Right ventricle myocardium superior (tissue), 1 donor: ENCODE measurements around the gene MYEOV. TPM values are rescaled to one million over a fixed set of nuclear protein-coding genes. Genes with fewer than 3 reads are reported as not detected.

Experiments used
- ATAC-seq: fragments of 200-7000 bp; cut with Tn5 transposase; one replicate; pipeline ENCODE4 v1.9.1; 2020; ENCODE audit warnings: mild to moderate bottlenecking; ENCODE audit not compliant: poor library complexity
- DNase-seq: peaks from one replicate; pipeline ENCODE4 v3.0.0-alpha.2; 2020
- intact Hi-C: fragments of 100-400 bp; cut with DNase I; formaldehyde crosslinking; loops from one replicate; pipeline ENCODE4 v1.11.2; 2022
- total RNA-seq: library from RNA; stranded (reverse); fragmentation: NEBNext Ultra II Directional; extraction: Animal tissue kit (Norgen Biotek cat#: 25700); gene quantifications from one replicate; pipeline ENCODE4 v1.2.1, GENCODE V29; 2021
- donor health status: DM: no; HTN: yes; CAD: no; lungs with severe emphysema.

MYEOV gene
- total RNA-seq, 1 donor from 2014 or later = not detected

DNA sequence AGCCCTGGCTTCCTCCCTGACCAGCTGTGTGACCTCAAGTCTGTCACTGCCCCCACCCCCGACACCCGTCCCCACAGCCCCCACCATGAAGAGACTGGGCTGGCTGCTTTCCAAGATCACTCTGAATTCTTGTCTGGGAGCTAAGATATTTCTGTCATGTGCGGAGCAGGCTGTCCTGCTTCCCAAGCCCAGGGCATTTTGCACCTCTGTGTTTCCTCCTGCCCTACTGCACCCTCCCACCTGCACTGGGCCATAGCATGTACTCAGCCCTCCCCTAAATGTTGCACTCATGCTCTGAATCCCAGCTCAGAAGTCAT is 30.3 kb upstream of the MYEOV start:
- ATAC-seq (peak; percentile 43), DNase-seq (no peak)
- intact Hi-C loops = no loop called here

DNA sequence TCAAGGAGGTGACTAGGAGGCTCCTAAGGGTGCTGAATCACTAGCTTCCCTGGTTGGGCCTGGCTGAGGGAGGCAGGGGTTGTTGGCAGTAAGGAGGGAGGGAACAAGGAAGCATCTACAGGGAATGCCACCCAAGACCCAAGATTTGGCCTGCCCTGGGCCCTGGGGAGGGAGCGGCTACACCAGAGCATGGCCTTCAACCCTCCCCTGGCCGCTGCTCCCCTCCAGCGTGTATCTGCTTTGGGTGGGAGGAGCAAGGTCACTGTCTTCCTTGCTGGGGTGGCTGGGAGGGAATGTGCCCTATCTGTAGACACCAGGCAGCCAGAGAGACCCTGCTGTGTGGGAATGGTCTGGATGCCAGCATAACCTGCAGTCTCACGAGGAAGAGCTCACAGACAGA is 29.5 kb upstream of the MYEOV start:
- no peak for DNase-seq
- intact Hi-C loops = no loop called here
- no peak for ATAC-seq

DNA sequence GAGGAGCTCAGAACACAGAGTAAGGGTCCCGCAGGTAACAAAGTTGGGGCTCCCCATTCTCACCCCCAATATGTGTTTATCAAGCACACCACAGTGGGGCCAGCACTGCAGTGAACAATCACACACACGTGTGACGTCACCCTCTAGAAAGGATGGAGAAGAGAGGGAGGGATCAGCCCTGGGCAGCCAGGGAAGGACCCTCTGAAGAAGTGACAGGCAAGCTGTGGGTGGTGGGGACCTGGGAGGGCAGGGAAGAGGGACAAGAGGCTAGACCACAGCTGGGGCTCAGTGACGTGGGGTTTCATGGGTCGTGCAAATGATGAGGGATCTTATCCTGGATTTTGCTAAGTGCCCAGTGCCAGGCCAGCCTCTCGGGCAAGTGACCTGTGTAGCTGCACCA is 28.7 kb upstream of the MYEOV start:
- intact Hi-C loops = no loop called here
- no peak for ATAC-seq
- DNase-seq = no peak

DNA sequence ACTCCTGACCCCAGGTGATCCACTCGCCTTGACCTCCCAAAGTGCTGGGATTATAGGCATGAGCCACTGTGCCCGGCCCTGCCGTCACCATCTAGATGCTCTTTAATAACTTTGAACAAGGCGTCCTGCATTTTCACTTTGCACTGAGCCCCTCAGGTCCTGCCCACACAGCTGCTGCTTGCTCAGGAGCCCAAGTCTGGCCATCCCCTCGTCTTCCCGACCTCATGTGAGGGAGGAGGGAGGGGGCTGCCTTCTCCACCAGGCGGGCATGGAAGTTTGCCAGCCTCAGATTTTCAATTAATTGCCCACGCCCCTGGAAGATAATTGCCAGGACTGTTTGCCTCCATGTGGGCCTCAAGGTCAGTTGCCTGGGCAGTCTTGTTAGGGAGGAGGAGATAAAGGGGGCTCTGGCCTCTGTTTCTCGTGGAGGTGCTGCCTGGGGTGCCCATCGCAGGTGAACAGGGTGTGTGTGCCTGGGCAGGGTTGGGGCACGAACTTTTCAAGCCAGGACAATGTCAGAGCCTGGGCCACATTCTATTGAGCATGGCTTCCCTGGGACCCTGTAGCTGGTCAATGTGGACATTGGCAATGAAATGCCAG is 27.9 kb upstream of the MYEOV start:
- ATAC-seq (no peak), DNase-seq (no peak)
- intact Hi-C loops = no loop called here

DNA sequence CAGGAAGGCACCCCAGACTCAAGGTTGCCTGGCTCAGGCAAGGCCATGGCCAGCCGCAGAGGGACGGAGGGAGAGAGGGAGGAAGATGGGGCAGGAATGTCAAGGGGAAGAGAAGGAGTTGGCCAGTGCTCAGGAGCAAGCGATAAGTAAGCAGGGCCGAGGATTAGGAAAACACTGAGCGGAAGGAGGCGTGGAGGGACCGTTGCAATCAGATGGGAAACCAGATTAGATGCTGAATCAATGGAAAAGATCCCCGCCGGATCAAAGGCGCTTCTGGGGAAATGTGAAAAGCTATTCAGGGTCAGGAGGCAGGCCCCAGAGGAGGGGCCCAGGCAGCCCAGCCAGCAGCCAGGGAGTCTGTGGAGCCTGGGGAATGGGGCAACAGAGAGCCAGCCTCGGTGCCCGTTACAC is 26.6 kb upstream of the MYEOV start:
- ATAC-seq (no peak), DNase-seq (no peak)
- intact Hi-C loops = no loop called here

DNA sequence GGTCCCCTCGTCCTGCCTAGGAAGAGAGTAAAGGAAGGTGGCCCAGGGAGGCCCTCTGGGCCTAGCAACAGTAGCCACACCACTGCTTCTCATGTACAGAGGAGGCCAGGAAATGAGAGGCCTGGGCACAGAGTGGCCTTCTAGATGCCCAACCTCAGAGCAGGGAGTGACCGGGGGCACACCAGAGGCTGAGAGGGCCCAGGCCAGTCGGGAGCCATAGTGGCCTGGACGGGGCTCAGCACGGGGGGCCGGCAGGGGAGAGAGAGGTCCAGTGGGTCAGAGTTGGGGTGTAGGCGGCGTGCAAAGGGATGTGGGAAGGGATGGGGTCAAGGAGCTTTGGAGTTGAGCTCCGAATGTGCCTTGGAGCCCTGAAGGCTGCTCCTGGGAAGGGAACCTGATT is 25.0 kb upstream of the MYEOV start:
- no peak for ATAC-seq
- no peak for DNase-seq
- intact Hi-C loops = no loop called here

DNA sequence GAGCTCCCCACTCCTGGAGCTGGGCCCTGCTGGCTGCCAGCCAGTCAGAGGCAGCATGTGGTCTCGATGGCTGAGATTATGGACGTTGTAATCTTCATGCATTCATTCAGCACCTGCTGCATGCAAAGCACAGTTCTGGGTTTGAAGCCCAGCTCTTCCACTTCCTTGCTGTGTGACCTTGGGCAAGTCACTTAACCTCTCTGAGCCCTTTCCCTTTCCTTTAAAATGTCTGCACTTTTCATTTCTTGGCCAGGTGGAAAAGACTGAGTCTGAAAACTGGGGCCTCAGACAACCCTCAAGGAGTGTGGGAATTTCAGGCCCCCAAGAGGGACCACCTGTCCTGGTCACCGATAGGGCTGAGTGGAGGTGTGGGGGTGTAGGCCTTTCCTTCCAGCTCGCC is 24.6 kb upstream of the MYEOV start:
- intact Hi-C loops = no loop called here
- ATAC-seq (no peak), DNase-seq (no peak)

DNA sequence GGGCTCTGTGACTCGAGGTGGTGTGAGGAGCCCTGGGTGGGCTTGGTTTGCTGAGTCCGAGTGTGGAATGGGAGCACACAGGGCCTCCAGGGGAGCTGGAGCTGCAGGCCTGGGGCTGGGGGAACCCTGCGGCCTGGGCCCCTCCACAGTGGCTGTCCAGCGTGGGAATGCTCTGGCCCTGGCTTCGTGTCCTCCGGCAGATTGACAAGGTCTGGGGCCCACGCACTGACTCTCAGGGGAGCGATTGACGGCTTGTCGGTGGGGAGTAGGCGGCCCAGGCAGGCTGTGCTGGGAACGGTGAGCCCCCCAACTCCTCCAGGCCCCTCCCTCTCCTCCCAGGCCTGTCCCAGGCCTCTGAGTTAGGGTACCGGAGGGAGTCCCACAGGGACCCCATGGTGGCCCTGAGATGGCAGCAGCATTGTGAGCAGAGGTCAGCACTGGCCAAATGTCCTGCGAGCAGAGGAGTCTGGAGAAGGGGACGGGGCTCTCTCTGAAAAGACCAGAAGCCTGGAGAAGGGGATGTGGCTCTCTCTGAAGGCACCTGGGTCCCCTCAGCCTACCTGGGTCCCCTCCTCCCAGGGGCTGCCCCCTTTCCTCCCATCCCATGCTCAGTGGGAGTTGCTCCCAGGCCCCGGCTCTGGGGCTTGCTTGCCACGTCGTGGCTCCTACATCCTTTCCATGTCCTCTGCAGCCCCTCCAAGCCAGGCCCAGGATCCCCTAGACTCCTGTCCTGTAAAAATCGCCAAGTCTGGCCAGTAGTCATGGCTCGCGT is 23.8 kb upstream of the MYEOV start:
- no peak for DNase-seq
- intact Hi-C loops = no loop called here
- ATAC-seq = no peak

DNA sequence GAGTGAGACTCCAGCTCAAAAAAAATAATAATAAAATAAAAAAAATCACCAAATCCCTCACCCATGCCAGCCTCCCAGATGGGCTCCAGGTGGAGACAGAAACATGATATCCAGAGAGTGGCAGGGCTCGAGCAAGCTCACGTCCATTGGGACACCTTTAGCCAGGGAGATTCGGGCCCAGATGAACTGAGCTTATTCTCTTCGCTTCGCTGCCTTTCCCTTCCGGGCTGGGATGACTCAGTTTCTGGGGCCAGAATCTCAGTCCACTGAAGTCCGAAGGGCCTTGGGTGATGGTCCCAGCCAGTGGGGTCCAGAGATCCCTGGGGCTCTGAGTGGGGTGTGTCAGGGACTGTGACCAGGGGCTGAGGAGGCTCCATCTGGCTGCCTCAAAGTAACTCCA is 23.0 kb upstream of the MYEOV start:
- ATAC-seq (no peak), DNase-seq (no peak)
- intact Hi-C loops = no loop called here

DNA sequence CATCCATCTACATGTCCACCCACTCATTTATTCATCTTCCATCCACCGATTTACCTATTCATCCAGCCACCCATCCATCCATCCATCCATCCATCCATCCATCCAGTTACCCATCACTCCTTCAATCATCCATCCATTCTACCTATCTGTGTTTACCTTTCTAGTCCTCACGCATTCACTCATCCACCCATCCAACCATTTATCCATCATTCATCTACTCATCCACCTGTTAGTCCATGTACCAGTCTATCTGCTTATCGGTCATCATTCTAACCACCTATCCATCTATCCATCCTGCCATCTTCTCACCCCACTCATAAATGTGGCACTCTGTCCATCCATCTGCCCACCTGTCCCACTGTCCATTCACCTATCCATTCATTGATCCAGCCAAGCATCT is 21.9 kb upstream of the MYEOV start:
- no peak for ATAC-seq
- no peak for DNase-seq
- intact Hi-C loops = no loop called here

DNA sequence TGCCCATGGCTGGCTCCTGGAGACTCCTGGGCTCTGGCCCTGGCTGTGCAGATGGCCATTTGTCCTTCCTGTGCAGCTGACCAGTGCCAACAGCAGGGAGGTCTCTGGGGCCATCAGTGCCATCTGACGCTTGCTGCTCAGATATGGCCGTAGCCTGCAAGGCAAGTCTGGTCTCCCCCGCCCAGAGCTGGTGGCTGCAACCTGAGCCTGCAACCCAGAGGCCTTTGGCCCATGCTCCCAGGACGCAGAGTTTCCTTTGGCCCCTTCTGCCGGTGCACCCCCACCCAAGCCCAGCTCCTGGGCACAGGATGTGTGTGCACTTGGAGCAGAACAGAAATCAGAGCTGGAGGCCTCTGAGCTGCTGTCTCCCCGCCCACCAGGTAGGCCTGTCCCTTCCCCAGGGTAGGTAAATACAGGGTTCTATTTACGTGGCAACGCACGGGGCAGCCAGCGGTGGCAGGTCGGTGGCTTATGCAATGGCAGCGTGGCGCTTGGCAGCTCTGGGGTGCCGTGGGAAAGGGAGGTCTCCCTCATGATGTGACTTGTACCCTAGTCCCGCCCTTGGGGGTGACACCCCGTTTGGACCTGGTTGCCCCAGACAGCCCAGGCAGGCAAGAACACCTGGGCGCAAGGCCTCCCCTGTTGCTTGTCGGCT is 21.0 kb upstream of the MYEOV start:
- no peak for ATAC-seq
- DNase-seq = no peak
- intact Hi-C loops = no loop called here

DNA sequence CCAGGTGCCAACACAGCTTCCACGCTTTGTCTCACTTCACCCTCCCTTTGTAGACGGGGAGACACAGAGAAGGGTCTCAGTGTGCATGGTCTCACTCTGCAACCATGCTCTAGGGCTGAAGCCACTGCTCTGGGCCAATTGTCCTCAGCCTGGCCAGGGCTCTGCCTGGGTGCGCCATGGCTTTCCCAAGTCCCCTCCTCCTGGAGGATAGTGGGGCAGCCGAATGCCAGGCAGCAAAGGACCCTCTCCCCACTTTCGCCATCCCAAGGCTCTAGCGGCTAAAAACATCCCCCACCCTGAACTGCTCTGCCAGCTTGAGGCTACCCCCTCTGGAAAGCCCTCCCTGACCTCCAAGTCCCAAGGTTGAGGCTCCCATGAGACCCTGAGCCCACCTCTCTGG is 20.4 kb upstream of the MYEOV start:
- no peak for ATAC-seq
- intact Hi-C loops = no loop called here
- DNase-seq = no peak

DNA sequence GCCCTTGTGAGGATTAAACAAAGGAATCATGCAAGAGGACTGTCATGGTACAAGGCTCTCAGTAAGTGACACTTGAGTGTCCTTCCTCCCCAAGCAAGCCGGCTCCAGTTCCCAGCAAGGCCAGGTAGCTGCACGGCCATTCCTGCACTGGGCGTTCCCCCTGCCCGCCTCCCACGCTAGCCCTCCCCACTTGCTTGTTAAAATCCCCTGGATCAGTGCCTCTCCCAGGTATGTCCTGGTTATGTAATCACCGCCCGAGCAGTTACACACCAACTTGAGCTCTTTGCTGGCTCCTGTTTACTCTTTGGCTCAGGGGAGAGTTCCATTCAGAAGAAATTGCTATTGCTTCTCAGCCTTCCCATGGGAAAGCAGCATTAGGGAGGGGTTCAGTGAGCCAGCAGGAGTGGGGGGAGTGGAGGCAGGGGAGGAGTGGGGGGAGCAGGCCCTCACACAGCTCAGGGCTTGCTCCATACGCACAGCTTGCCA is 19.4 kb upstream of the MYEOV start:
- ATAC-seq = peak; percentile 28
- no peak for DNase-seq
- intact Hi-C loops = no loop called here

DNA sequence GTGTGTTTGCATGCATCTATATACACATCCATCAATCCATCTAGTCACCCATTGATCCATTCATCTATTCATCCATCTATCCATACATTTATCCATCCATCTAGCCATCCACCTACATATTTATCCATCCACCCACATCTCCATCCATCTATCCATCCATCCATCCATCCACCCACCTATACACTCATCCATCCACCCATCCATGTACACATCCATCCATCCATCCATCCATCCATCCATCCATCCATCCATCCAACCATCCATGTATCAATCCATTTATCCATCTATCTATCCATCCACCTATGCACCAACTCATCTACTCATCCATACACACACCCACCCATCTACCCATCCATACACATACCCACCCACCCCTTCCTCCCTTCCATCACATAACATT is 18.8 kb upstream of the MYEOV start:
- DNase-seq = no peak
- ATAC-seq = no peak
- intact Hi-C loops = no loop called here

DNA sequence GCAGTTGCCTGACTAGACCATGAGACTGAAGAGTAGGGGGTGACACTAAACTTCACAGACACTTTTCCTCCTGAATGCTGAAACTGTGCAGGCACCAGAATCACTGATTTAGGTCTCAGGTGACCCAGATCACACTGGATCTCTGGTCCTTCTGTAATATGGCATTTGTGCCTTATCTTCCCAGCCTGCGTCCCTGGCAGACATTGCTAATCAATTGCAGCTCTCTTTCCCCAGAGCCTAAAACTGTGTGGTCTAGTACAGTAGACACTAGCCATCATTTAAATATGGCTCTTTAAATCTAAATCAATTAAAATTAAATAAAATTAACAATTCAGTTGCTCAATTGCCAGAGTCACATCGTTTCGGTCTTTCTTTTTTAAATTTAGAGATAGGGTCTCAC is 17.8 kb upstream of the MYEOV start:
- DNase-seq (no peak), ATAC-seq (no peak)
- intact Hi-C loops = no loop called here

DNA sequence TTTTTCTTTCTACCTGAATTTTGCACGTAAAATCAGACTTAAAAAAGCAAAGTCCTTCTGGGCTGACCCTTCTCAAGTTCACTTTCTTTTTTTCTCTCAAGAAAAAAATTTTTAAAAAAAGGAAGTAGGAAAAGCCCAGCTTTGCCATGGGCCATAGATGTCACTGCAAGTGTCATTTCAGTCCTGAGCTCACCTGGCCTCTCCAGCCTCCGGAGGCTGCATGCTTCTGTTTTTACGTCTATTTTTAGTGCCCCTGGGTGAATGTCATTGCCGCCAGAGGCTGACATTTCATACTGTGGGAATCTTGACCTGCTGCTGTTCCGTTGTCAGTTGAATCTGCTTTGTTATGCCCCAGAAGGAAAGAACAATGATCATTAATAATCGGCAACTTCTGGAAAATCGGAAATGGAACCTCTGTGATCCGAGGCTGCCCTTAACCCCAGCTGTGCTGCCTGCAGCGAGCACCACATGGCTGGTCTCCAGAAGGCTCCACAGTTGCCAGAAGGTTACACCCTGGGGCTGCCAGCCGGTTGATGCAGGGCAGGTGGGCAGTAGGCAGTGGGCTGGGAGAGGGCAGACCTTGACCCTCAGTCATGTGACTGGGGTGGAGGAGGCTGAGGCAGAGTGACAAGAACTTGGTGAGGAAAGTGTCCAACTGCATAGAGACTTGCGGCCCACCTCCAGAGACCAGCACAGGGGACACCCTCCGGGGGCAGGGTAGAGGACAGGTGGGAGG is 16.7 kb upstream of the MYEOV start:
- intact Hi-C loops = no loop called here
- ATAC-seq = peak; percentile 70
- no peak for DNase-seq

DNA sequence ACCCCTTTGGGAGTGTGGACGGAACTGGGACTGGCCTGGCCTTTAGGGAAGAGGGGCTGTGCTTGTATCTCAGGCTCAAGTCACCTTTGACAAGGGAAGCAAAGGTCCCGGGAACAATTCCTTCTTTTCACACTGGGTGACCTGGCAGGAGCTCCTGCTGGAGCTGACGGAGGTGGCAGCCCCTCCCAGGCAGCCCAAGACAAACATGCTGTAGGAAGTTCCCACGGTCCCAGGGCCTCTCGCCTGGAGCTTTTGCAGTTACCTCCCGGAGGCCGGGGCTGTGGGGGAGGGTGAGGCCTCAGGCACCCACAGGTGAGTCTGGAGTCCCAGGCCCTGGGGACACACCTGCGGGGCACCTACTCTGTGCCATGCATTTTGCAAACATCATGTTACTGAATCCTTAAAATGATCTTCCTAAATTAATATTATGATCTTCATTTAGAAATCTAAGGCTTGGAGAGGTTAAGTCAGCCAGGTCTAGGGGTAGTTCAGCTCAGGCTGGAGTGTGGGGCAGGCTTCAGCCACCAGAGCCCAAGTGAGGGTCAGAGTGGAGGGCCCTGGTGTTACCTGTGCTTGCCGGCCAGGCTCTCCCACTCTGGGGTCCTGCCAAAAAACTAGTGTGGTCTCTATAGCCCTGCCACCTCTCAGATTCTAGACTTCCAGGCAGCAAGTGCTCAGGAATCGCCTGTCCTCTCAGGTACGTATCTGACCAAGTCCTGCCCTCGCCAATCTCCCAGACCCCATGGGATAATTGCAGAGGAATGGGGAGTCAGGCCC is 15.7 kb upstream of the MYEOV start:
- DNase-seq = no peak
- intact Hi-C loops = no loop called here
- peak; percentile 42 for ATAC-seq

DNA sequence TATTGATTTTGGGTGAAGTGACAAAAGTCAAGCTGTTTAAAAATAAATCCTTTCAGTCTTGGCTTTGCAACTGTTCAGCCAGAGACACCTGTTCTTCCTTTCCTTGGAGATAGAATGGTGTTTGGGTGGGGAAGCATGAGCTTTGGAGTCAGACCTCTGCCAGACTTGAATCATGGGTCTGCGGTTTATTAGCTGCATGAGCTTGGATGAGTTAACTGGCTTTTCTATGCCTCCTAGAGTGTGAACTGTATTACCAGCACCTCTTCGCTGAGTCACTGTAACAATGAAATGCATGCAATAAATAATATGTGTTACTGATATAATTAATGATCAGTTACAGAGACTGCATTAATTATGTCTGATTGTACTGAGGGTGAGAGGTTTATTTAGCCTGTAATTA is 13.5 kb upstream of the MYEOV start:
- no peak for DNase-seq
- intact Hi-C loops = no loop called here
- no peak for ATAC-seq

DNA sequence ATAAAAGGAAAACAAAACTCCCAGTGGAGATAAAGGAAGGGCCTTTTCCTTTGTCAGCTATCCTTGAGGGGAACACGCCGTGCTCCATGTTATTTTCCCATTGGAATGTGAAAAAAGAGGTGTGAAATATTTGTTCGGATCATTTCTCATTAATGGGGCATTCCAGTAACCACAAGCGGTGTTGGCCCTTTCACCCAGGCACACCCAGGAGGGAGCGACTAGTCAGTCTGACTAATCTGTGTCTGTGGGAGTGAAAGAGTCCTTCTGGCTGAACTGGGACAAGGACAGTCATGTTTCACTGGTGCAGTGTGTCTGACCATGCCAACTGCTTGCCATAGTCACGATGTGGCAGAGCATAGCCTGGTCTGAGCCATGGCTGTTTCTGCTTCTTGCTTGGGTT is 13.0 kb upstream of the MYEOV start:
- intact Hi-C loops = no loop called here
- no peak for DNase-seq
- peak; percentile 32 for ATAC-seq
